ENCODE measurements around the gene SPOP. TPM values are rescaled to one million over a fixed set of nuclear protein-coding genes. Genes with fewer than 3 reads are reported as not detected.

The SPOP gene
- total and polyA plus RNA-seq, 2 experiments from 2014 or later: 51.2 to 65.7 TPM

DNA sequence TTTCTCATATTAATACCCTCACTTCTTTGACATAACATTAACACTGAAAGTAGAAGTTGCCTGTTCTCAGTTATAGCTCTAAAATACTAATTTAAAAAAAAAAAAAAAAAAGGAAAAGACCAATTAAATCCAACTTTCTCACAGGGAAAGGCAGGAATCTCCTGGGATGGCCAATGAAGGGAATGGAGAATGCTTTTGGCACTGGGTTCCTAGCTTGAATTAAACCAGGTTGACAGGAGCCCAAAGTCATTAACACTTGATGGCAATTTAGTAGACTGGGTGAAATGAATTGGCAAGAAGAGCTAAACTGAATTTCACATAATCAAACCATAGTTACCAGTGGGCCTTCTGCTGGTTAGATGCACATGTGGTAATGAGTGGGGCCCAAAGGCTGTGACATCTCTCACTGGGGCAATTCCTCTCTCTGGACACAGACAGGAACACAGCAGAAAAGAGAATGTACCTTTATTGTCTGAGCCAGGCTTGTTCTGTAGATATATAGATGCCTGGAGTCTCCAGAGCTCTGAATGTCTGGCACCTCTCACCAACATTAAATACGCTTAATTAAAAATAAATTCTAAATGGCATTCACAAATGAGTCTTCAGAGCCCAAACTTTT is 64.6 kb downstream of the SPOP start:
- Histone ChIP-seq H3K9me3 (ENCODE audit: low read depth) (no peaks in the 10 kb centered on the region), H3K36me3 (replicated peaks; ENCODE audit: insufficient read depth, low read depth) (no peaks in the 10 kb centered on the region), H3K4me2 (no peak overlapping the region), H3K27ac (no peak overlapping the region), H4K20me1 (ENCODE audit: insufficient read depth, poor library complexity, severe bottlenecking) (no peaks in the 10 kb centered on the region), H3K9me2 (replicated peaks; ENCODE audit: insufficient read depth) (no peaks in the 10 kb centered on the region), H3K27me3 (no peaks in the 10 kb centered on the region), H3K4me3 (no peak overlapping the region), H3K4me1 (ENCODE audit: insufficient read depth) (no peaks in the 10 kb centered on the region), H2AFZ (no peak overlapping the region), H3K79me2 (peaks cover 37% of the 10 kb centered on the region)
- TF ChIP-seq EZH2phosphoT487 (IDR thresholded peaks at IDR 0.05; ENCODE audit: low read depth, severe bottlenecking, unreplicated experiment) (no peak), EZH2 (IDR thresholded peaks at IDR 0.05; ENCODE audit: borderline replicate concordance) (no peak)
- TF ChIP-seq, protein P1, sequence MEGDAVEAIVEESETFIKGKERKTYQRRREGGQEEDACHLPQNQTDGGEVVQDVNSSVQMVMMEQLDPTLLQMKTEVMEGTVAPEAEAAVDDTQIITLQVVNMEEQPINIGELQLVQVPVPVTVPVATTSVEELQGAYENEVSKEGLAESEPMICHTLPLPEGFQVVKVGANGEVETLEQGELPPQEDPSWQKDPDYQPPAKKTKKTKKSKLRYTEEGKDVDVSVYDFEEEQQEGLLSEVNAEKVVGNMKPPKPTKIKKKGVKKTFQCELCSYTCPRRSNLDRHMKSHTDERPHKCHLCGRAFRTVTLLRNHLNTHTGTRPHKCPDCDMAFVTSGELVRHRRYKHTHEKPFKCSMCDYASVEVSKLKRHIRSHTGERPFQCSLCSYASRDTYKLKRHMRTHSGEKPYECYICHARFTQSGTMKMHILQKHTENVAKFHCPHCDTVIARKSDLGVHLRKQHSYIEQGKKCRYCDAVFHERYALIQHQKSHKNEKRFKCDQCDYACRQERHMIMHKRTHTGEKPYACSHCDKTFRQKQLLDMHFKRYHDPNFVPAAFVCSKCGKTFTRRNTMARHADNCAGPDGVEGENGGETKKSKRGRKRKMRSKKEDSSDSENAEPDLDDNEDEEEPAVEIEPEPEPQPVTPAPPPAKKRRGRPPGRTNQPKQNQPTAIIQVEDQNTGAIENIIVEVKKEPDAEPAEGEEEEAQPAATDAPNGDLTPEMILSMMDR (IDR thresholded peaks at IDR 0.05; ENCODE audit: poor library complexity): no peak
- DNase-seq (ENCODE audit: low spot score): no peak
- 100% methylated on average over 1 of the region's 1 CpG for WGBS (ENCODE audit: low lambda C conversion rate, missing lambda C conversion rate)

- Histone ChIP-seq H2AFZ (no peak overlapping the region), H3K4me2 (no peak overlapping the region), H3K79me2 (peaks cover 37% of the 10 kb centered on the region), H3K9me2 (replicated peaks; ENCODE audit: insufficient read depth) (no peaks in the 10 kb centered on the region), H3K4me3 (no peak overlapping the region), H3K27ac (no peak overlapping the region), H3K9me3 (ENCODE audit: low read depth) (no peaks in the 10 kb centered on the region), H3K27me3 (no peaks in the 10 kb centered on the region), H3K36me3 (replicated peaks; ENCODE audit: insufficient read depth, low read depth) (no peaks in the 10 kb centered on the region), H4K20me1 (ENCODE audit: insufficient read depth, poor library complexity, severe bottlenecking) (no peaks in the 10 kb centered on the region), H3K4me1 (ENCODE audit: insufficient read depth) (no peaks in the 10 kb centered on the region)
- no peak for DNase-seq (ENCODE audit: low spot score)
- TF ChIP-seq EZH2phosphoT487 (IDR thresholded peaks at IDR 0.05; ENCODE audit: low read depth, severe bottlenecking, unreplicated experiment) (no peak), EZH2 (IDR thresholded peaks at IDR 0.05; ENCODE audit: borderline replicate concordance) (no peak)
- TF ChIP-seq, protein P1 (IDR thresholded peaks at IDR 0.05; ENCODE audit: poor library complexity): no peak
- WGBS (ENCODE audit: low lambda C conversion rate, missing lambda C conversion rate): 67% methylated on average over 1 of the region's 1 CpG
Observed at GRCh38 chr17:49612726-49613125, 65.2 kb downstream of the SPOP start.

GRCh38 chr17:49610883-49611584 is 66.9 kb downstream of the SPOP start:
- WGBS (ENCODE audit: low lambda C conversion rate, missing lambda C conversion rate): 79% methylated on average over 5 of the region's 5 CpGs
- H3K27me3 ChIP-seq: no peaks in the 10 kb centered on the region
- no peaks in the 10 kb centered on the region for H3K36me3 ChIP-seq (replicated peaks; ENCODE audit: insufficient read depth, low read depth)
- no peaks in the 10 kb centered on the region for H3K9me2 ChIP-seq (replicated peaks; ENCODE audit: insufficient read depth)
- H3K4me2 ChIP-seq: no peak overlapping the region
- H3K79me2 ChIP-seq: peaks cover 30% of the 10 kb centered on the region
- H3K4me1 ChIP-seq (ENCODE audit: insufficient read depth): no peaks in the 10 kb centered on the region
- no peak overlapping the region for H2AFZ ChIP-seq
- H3K9me3 ChIP-seq (ENCODE audit: low read depth): no peaks in the 10 kb centered on the region
- no peak for DNase-seq (ENCODE audit: low spot score)
- H3K27ac ChIP-seq: no peak overlapping the region
- H3K4me3 ChIP-seq: no peak overlapping the region
- TF ChIP-seq EZH2 (IDR thresholded peaks at IDR 0.05; ENCODE audit: borderline replicate concordance) (no peak), EZH2phosphoT487 (IDR thresholded peaks at IDR 0.05; ENCODE audit: low read depth, severe bottlenecking, unreplicated experiment) (no peak)
- TF ChIP-seq, protein P1 (IDR thresholded peaks at IDR 0.05; ENCODE audit: poor library complexity): no peak
- H4K20me1 ChIP-seq (ENCODE audit: insufficient read depth, poor library complexity, severe bottlenecking): no peaks in the 10 kb centered on the region
